Hypothalamus (tissue), 51 donors: Measurements from ENCODE around the gene RANBP17.
A peak's percentile ranks its signal among the peaks of the same experiment; 100 is the strongest.
"Not testable (repeated sequence)": the region's sequence is repeated elsewhere in the genome, so short reads cannot be mapped to it uniquely, and the experiment has no call there.

Source experiments
- DNase-seq, 51 donors: peaks; one replicate each; lab custom pipeline; 2025; lab: John Stamatoyannopoulos, UW

RANBP17 gene

GRCh38 chr5:170865622-170866021, 3.8 kb downstream of the RANBP17 start:
- no peak for DNase-seq

- no peak for DNase-seq
Observed at GRCh38 chr5:170867825-170868224, 6.0 kb downstream of the RANBP17 start.

GRCh38 chr5:170870390-170870789, 8.6 kb downstream of the RANBP17 start:
- not testable (repeated sequence) for DNase-seq

- DNase-seq, result no peak
Observed at GRCh38 chr5:170874017-170874416, 12.2 kb downstream of the RANBP17 start.

GRCh38 chr5:170875811-170876210, 14.0 kb downstream of the RANBP17 start:
- DNase-seq, result no peak

- DNase-seq, result no peak
Observed at GRCh38 chr5:170880084-170880483, 18.3 kb downstream of the RANBP17 start.

GRCh38 chr5:170882345-170882744, 20.5 kb downstream of the RANBP17 start:
- no peak for DNase-seq

GRCh38 chr5:170885256-170885655, 23.4 kb downstream of the RANBP17 start:
- DNase-seq, result no peak

- no peak for DNase-seq
Observed at GRCh38 chr5:170885809-170886208, 24.0 kb downstream of the RANBP17 start.

GRCh38 chr5:170886210-170886894, 24.5 kb downstream of the RANBP17 start:
- DNase-seq, result no peak

- no peak for DNase-seq
Observed at GRCh38 chr5:170892196-170892595, 30.4 kb downstream of the RANBP17 start.

- DNase-seq, result no peak
Observed at GRCh38 chr5:170894665-170895064, 32.8 kb downstream of the RANBP17 start.

- DNase-seq, result peak in 28 of 51 donors; percentile 1 to 56 (median 19)
Observed at GRCh38 chr5:170896779-170897178, 35.0 kb downstream of the RANBP17 start.

- no peak for DNase-seq
Observed at GRCh38 chr5:170903075-170903474, 41.3 kb downstream of the RANBP17 start.

- no peak for DNase-seq
Observed at GRCh38 chr5:170907758-170908157, 45.9 kb downstream of the RANBP17 start.

- DNase-seq, result no peak
Observed at GRCh38 chr5:170913573-170913972, 51.8 kb downstream of the RANBP17 start.

- DNase-seq, result no peak
Observed at GRCh38 chr5:170917113-170917512, 55.3 kb downstream of the RANBP17 start.

GRCh38 chr5:170920196-170920595, 58.4 kb downstream of the RANBP17 start:
- DNase-seq, result no peak

- DNase-seq, result peak in 2 of 51 donors; percentile 6 to 11
Observed at GRCh38 chr5:170922331-170922730, 60.5 kb downstream of the RANBP17 start.

GRCh38 chr5:170923910-170924620, 62.2 kb downstream of the RANBP17 start:
- no peak for DNase-seq

GRCh38 chr5:170935534-170936218, 73.9 kb downstream of the RANBP17 start:
- not testable (repeated sequence) for DNase-seq

- DNase-seq, result no peak
Observed at GRCh38 chr5:170937072-170937471, 75.3 kb downstream of the RANBP17 start.
